GM19397 (cell line): ENCODE data around the gene KCND3.

Experiments used
- ATAC-seq: cut with Tn5 transposase; IDR thresholded peaks from one replicate; pipeline ENCODE4 v1.9.1; 2021; ENCODE audit warnings: mild to moderate bottlenecking, moderate library complexity; ENCODE audit not compliant: unreplicated experiment

KCND3 gene

GRCh38 chr1:111733992-111734341 is 255.5 kb downstream of the KCND3 start:
- no peak for ATAC-seq

GRCh38 chr1:111733183-111733991 is 256.1 kb downstream of the KCND3 start:
- no peak for ATAC-seq

DNA sequence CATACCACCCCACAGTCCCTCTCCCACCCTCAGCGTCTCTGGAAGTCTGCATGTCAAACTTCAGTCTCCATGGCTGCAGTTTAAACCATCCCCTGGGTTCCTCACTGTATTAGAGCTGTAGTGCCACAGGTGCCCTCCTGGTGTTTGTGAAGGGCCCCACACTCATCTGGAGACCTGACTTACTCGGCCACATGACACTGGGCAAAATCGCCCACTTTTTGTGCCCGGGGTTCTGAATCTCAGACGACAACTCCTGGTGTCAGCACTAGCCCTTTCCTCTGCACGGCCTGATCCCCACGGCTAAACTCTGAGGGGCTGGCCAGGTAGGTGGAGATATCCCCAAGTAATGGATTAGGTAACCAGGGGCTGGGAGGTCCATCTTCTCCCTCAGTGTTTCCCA is 256.8 kb downstream of the KCND3 start:
- ATAC-seq = no peak

GRCh38 chr1:111731956-111732355 is 257.5 kb downstream of the KCND3 start:
- ATAC-seq = no peak

GRCh38 chr1:111730706-111731105 is 258.8 kb downstream of the KCND3 start:
- no peak for ATAC-seq

- no peak for ATAC-seq
Measured at GRCh38 chr1:111729946-111730681, 259.4 kb downstream of the KCND3 start.

- no peak for ATAC-seq
Measured at GRCh38 chr1:111729271-111729921, 260.1 kb downstream of the KCND3 start.

DNA sequence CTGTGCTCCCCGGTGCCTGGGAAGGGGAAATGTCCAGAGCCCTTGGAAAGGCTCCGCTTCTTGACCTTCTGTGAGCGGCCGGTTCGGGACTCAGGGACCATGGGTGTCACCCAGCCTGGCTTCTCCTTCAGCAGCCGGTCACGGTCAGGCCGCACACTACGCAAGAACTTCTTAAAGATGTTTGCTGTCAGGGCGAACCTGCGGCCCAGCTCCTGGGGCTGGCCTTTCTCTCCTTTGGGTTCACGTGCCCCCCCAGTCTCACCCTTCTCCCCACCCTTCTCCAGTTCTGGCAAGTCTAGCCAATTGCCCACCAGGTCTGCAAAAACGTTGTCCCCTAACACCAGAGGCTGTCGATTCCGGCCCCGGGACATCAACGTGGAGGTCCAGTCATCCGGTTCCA is 262.4 kb downstream of the KCND3 start:
- ATAC-seq = no peak

- no peak for ATAC-seq
Measured at GRCh38 chr1:111725192-111725591, 264.3 kb downstream of the KCND3 start.

- no peak for ATAC-seq
Measured at GRCh38 chr1:111723871-111724270, 265.6 kb downstream of the KCND3 start.

GRCh38 chr1:111723091-111723806 is 266.2 kb downstream of the KCND3 start:
- no peak for ATAC-seq

GRCh38 chr1:111720977-111721786 is 268.3 kb downstream of the KCND3 start:
- ATAC-seq = no peak
